GM18909 (cell line): Measurements from ENCODE around the gene GKN2.

ENCODE experiments used
- ATAC-seq: cut with Tn5 transposase; IDR thresholded peaks from one replicate; pipeline ENCODE4 v1.9.1; 2021; ENCODE audit warnings: mild to moderate bottlenecking; ENCODE audit not compliant: unreplicated experiment, poor library complexity

The GKN2 gene, protein sequence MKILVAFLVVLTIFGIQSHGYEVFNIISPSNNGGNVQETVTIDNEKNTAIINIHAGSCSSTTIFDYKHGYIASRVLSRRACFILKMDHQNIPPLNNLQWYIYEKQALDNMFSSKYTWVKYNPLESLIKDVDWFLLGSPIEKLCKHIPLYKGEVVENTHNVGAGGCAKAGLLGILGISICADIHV

DNA sequence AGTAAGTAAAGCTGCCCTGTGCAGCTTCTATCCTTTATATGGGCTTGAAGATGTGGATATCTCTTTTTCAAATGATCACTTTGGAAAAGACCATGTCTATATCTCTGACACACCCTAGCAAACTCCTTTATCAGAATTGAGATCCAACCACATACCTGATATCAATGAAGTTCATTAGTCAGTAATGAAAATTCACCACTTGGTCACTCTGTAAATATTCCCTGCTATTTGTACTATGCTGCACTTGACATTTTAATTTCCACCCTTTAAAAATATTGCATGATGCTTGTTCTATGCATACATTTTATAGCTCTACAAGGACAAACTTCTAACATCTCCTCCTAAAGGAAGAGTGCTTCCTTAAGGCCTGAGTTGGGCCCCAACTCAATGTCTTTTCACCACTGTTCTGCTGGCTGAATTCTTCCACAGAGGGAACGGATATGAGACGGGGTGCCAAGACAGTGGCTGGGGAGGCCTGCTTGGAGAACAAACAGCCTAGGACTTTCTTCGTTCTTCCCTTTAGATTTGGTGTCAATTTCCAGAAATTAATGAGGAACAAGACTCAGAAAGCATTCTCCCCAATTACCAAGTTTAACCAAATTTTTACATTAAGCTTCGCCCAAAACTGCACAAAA is at the start of gene GKN2:
Gene GKN2 (minus strand): TSS at position 7 of the 635 bp plus-strand sequence. CDS start 32 bp downstream, outside the sequence.
- no peak for ATAC-seq

DNA sequence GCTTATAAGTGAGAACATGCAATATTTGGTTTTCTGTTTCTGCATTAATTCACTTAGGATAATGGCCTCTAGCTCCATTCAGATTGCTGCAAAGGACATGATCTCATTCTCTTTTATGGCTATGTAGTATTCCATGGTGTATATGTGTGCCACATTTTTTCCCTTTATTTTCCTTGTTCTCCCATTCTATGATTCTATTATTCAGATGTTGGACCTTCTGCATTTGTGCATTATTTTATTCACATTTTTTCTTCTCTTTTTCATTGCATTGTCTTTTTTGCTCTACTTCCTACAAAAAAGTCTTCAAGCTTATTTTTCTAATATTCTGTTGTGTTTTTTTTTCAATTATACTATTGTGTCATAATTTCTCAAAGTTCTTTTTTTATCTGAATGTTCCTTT is 49.2 kb upstream of the GKN2 start:
- no peak for ATAC-seq

DNA sequence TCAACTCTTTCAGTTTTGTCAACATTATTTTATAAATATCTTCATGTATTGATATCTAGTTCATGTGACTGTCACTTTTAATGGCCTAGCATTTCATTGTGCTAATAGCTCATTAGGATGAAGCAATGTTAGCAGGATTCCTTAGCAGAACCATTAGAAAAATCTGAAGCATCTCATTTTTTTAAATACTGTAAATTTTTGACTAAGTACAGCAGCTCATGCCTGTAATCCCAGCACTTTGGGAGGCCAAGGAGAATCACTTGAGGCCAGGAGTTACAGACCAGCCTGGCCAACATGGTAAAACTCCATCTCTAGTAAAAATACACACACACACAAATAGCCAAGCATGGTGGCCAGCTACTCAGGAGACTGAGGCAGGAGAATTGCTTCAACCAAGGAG is 44.7 kb upstream of the GKN2 start:
- no peak for ATAC-seq

DNA sequence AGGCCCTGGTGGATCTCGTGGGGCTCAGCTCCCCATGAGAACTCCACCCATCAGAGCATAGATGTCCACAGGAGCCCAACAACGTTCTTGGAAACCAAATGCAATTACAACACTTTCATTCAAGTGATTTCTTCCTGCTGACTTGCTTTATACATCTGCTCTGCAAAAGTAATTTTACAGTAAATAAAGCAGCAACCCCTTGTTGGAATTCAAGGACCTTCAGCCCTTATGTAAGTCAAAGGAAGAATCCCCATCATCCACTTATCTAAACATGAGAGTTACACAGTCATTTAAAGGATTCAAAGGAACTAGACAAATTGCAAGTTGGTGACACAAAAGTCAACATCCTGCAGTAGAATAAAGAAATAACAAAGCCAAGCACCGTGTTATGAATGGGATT is 43.2 kb upstream of the GKN2 start:
- no peak for ATAC-seq

DNA sequence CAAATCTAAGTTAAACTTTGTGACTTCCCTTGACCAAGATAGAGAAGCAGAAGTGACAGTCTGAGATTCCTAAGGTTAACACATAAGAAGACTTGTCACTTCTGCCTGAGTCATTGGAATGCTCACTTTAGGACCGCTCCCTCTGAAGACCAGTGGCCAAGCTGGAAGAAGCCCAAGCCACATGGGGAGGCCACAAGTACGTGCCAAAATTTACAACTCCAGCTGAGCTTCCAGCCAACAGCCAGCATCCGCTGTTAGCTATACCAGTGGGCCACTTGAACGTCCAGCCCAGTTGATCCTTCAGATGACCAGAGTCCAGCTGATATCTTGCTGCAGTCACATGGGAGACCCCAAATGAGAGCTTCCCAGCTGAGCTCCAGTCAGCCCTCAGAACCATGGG is 42.2 kb upstream of the GKN2 start:
- ATAC-seq, result no peak

DNA sequence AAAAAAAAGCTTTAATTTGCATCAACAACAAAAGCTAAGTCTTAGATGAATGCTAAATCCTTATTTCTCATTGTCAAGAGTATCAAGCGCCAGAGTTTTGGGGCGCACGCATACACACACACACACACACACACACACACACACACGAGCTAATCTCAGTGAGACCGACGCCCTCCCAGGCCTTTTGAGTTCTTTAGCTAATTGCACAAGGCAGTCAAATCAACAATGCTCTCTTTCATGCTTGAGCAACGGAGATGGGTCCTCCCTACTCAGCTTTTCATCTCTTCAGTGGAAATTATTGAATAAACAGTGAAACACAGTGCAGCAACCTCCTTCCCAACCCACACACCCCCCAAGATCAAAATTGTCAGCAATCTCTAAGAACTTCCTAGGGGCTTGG is 41.0 kb upstream of the GKN2 start:
- no peak for ATAC-seq

DNA sequence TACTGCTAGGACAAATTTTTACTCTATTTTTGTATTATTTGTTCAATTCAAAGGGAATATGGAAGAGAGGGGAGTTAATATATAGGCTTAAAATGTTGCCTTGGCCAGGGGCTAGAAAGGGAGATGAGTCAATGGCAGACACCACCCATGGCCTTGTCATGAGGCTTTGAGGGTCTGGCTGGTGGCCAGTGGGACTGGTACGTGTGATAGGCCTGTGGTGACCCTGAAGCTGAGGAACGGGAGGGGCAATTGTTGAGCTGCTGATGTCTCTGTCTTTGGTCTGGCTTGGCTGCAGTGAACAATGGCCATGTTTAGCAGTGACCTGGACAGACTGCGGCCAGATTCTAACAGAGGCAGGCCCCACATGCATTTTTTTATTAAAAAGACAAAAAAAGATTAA is 40.2 kb upstream of the GKN2 start:
- no peak for ATAC-seq

DNA sequence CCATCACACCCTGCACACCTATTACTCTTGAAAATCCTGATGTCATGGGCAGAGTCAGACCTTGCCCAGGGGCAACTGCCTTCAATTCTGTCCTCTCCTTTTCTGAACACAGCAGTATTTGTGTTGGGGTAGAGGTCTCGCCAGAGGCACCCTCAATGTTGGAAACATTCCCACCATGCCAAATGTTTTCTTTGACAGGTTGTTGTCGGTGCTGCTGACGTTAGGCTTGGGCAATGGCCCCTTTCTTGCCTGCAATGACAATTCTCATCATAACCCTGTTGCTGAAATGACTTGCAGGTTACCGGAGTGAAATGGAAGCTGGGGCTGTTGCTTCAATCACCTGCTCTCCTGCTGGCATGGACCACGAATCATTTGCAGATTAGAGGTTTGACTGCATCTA is 39.6 kb upstream of the GKN2 start:
- no peak for ATAC-seq

DNA sequence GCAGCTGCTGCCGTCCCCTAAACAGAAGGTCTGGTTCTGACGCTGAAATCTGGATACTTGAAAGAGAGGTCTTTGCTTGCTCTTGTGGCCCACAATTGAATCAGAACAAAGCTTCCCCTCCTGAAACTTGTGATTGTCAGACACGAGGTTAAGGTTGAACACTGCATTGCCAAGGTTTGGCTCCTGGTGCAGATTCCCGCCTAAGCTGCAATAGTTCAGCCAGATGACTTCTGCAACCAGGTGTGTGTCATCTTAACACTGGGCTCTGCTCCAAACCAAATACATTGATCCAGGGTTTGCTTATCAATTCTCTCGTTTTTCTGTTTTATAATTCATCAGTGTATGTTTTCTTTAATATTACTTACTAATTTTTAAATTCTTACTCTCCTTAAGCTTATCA is 36.3 kb upstream of the GKN2 start:
- no peak for ATAC-seq

DNA sequence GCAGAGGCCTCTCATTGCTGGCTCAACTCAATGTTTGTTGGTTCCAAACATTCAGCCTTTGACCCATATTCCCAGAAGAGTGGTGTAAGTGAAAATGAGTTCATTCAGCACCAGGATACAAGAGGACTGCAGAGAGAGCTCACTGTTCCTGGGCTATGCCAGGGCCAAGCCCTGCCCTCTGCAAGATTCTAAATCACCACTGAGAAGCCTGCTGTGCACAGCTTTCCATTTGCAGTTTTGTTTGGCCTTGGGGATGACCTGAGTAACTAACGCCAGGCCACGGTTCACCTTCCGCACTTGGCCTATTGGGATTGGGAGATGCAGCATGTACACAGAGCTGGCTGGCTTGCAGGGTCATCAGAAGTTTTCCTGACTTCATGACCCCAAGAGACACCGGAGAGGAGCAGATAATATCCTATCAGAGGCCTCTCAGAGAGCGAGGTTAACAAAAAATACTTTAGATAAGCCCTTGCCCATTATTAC is 34.4 kb upstream of the GKN2 start:
- ATAC-seq, result no peak

DNA sequence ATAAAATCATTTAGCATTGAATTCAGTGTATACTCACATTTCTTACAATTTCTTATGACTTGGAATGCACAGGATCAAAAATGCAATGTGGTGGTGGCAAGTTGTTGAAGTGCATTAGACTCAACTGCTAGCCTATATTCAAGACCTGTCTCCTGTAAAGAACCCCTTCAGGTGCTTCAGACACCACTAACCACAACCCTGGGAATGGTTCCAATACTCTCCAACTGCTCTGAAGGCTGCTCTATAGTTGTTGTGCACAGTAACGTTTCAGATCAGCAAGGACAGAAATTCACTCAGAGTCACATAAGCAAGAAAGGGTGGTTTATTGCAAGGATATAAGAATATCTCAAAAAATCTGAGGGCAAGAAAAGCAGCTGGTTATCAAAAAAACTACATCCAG is 28.3 kb upstream of the GKN2 start:
- ATAC-seq, result no peak

DNA sequence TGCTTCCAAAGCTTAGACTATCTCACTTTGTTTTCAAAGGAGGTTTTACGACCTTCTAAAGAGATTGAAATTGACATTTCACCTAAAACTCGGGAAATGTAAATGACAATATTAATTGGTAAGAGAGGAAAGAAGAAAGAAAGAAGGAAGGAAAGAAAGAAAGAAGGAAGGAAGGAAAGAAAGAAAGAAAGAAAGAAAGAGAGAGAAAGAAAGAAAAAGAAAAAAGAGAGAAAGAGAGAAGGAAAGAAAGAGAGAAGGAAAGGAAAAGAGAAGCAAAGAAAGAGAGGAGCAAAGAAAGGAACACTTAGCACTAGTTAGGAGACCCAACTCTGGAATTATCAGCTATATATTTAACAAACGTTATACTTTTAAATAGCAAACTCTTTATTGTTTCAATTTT is 25.4 kb upstream of the GKN2 start:
- ATAC-seq, result no peak

DNA sequence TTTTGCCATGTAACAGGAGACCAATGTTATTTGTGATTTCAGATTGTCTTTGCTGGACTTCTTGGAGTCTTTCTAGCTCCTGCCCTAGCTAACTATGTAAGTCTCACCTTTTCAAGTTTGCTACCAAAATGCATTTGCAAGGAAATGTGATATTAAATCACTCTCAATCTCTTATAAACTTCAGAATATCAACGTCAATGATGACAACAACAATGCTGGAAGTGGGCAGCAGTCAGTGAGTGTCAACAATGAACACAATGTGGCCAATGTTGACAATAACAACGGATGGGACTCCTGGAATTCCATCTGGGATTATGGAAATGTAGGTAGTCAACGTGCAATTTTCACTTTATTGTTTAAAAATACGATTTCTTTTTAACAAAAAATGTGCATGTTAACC is 24.8 kb upstream of the GKN2 start:
- ATAC-seq, result no peak

DNA sequence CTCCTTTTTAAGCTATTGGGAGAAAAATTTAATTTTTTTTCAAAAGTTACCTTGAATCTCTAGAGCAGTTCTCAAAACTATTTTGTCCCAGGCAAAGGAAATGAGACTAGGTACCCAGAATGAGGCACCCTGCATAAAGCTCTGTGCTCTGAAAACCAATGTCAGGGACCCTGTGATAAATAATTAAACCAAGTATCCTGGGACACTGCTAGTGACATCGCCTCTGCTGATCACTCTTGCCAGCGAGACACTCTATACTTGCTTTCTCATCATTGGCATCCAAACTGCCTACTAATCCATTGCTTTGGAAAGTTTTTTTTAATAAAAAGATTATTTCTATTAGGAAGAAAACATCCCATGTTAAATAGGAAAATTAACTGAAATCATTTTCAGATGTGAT is 23.2 kb upstream of the GKN2 start:
- no peak for ATAC-seq

DNA sequence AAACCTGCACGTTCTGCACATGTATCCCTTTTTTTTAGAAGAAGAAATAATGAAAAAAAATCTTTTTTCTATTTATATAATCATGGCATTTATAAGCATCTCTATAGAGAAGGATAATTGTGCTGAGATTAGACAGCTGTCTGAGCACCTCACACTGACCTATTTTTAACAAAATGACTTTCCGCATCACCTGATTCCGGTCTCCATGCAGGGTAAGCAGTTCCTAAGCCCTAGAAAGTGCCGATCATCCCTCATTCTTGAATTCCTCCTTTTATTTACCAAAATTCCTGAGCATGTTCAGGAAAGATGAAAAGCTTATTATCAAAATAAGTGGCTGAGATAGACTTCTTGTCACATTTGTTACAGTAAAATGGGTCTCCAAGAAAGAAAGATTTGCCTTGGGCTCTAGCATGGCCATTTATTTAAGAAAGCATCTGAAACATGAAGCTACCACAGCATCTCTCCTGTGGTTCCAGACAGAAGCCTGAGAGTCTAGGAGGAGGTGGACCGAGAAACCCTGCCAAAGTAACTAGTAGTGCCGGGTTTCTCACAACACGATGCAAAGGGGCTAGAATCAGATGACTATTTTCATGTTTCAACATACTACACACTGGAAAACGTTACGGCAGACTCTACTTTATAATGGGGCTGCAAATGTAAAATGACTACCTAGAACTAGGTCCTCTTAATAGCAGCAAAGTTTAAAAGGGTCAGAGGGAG is 22.4 kb upstream of the GKN2 start:
- ATAC-seq, result no peak

DNA sequence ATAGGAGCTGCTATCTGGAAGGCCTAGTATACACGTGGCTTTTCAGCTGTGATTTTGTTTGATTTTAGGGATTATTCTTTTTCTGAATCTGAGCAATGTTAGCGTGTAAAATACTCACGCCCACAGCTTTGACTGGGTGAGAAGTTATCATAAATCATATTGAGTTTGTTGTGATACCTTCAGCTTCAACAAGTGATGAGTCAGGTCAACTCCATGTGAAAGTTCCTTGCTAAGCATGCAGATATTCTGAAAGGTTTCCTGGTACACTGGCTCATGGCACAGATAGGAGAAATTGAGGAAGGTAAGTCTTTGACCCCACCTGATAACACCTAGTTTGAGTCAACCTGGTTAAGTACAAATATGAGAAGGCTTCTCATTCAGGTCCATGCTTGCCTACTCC is 21.6 kb upstream of the GKN2 start, which contains the start of gene GKN1:
Gene GKN1 (plus strand): TSS at position 386 of the 400 bp plus-strand sequence. CDS start 42 bp downstream, outside the sequence.
- ATAC-seq, result no peak

DNA sequence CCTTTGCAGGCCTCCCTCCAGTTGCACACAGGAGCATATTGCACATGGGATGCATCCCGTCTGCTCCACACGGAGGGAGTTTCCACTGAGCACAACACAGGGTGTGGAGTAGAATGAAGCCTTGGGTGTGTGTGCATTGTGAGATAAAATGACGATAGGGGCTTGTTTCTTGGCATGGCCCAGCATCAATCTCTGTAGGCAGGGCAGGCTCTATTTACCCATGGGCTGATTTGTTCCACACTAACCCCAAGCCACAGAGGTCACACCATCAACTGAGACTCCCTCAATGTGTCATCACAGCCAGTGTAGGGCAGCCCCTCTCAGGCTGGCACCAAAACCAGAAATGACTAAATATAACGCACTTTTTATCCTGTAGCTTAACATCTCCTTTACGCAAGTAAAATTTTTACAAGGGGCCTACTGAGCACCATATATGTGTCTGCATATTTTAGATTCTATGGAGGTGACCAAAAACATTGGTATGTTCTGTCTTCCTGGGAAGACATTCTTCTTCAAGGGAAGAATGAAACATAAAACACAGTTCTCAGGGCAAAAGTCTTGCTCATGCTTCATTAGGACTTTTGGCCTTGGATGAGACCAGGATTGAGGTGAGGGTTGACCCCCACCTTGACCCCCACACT is 19.0 kb upstream of the GKN2 start:
- ATAC-seq, result no peak

DNA sequence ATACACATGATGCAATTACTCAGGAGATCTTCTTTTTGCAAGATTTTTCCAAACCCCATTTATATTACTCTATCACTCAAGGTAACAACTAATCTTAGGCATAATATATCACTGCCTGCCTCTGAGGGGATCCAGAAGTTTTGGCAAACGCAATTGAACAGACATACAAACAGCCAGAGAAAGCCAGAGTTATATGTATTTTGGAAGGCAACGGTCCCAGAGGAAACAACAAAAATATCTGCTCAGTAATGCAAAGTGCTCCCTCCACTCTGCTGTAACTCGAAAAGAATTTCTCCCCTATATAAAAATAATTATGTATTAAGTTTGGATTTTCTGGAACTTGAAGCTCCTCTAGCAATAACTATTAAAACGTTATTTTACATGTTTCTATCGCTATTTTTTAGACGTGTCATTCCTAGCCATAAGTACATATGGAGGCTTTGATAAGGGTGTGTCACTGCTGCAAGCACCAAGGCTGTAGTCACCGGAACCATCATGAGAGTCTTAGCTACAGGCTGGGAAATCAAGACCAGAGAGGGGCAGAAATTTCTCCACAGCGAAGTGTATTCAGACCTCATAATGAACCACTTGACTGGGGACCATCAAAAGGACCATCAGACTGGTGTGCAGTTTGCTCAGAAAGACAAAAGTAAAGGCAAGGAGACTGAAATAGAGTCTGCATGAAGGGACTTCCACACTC is 18.0 kb upstream of the GKN2 start:
- ATAC-seq, result no peak

DNA sequence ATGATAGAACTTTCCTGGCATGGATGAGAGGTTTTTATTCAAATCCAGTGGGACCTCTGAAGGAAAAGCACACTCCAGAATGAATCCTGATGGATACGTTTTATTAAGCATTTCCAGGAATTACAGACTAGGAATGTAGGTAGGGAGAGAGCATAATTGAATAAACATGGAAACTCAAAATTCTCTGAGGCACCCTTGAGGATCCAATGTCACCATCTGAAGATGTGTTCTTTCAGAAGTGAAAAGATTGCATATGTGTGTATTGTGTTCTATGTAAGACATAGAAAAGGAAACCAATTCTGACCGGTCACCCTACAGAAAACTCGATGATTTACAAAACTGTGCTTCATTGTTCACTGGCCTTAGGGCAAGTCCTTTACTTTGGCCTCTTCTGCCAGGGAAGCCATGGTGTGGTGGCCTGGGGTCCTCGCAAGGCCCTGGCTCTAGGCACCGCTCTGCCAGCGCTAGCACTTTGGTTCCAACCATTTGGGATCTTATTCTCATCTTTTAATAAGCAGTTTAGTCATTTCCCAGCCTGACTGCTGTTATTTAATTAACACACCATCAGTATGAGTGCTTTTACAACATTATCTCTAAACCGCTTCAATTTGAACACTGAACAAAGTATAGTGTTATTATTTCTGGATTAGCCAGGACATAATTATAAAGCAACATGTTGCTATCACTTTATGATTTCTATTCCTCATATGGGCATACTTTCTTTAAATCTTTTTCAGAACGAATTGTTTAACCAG is 17.2 kb upstream of the GKN2 start:
- ATAC-seq, result no peak

DNA sequence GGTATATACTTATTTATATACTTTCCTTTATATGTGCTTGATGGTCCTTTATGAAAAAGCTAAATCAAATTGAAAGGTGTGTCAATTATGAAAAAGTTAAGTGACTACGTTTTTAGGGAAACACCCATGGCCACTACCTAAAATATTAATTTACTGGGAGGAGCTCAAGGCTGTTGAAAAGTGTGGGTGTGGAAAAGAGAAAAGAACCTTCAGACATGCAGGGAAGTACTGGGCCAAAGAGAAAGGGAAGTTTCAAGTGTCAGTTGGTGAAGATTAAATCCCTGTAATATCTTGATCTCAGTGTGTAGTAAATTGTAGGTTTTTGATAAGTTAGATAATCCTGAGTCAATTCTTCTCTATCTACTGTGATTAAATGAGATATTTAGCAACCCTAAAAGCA is 15.5 kb upstream of the GKN2 start:
- ATAC-seq, result no peak
